Mesodermal cell (in vitro differentiated cells): ENCODE data around the gene NAMPT.
A peak's percentile ranks its signal among the peaks of the same experiment; 100 is the strongest.

Experiments used
- H3K27ac ChIP-seq: 2 replicates; pipeline ENCODE4 v1.7.0; 2013; ENCODE audit warnings: mild to moderate bottlenecking, low read depth, low read length, moderate library complexity; ENCODE audit not compliant: severe bottlenecking
- H3K36me3 ChIP-seq: 2 replicates; pipeline ENCODE4 v1.7.1; 2013; ENCODE audit warnings: mild to moderate bottlenecking, low read length, moderate library complexity; ENCODE audit not compliant: control insufficient read depth, insufficient read depth
- H3K4me1 ChIP-seq: one replicate; pipeline ENCODE4 v1.7.1; 2013; ENCODE audit warnings: mild to moderate bottlenecking, low read length; ENCODE audit not compliant: insufficient read depth, control insufficient read depth, poor library complexity, severe bottlenecking
- H3K4me3 ChIP-seq: 2 replicates; pipeline ENCODE4 v1.7.0; 2013; ENCODE audit warnings: low read length, control low read depth, mild to moderate bottlenecking; ENCODE audit not compliant: insufficient read depth, poor library complexity, severe bottlenecking; ENCODE audit errors: extremely low read depth
- H3K9me3 ChIP-seq: 2 replicates; pipeline ENCODE4 v1.7.1; 2013; ENCODE audit warnings: mild to moderate bottlenecking, low read length, moderate library complexity; ENCODE audit not compliant: control insufficient read depth
- WGBS, 2 experiments: methylation state at CpG; one replicate each; pipeline ENCODE4 v1.1.5; 2013; ENCODE audit warnings: missing lambda C conversion rate in 2 of 2; ENCODE audit not compliant: insufficient coverage in 2 of 2; 5-methylcytosine and 5-hydroxymethylcytosine counted together

NAMPT gene

GRCh38 chr7:106283831-106284713 is 711 bp downstream of the NAMPT start:
- WGBS, 2 experiments, result 0% methylated on average over 34 of the region's 72 CpGs
- H3K9me3 ChIP-seq, result no peaks in the 10 kb centered on the region
- H3K27ac ChIP-seq, result peak overlapping the region; percentile 97
- no peaks in the 10 kb centered on the region for H3K36me3 ChIP-seq
- peaks cover 5% of the 10 kb centered on the region for H3K4me1 ChIP-seq
- peak overlapping the region; percentile 69 for H3K4me3 ChIP-seq

- no peaks in the 10 kb centered on the region for H3K9me3 ChIP-seq
- H3K4me1 ChIP-seq, result peaks cover 5% of the 10 kb centered on the region
- H3K36me3 ChIP-seq, result no peaks in the 10 kb centered on the region
- no peak overlapping the region for H3K27ac ChIP-seq
- H3K4me3 ChIP-seq, result peak overlapping the region; percentile 69
- 20% methylated on average over 2 of the region's 5 CpGs; no CpG with 5 or more reads in 1 of the 2 experiments for WGBS, 2 experiments
These were observed 1.3 kb downstream of the NAMPT start for GRCh38 chr7:106283501-106283830.

- Histone ChIP-seq H3K9me3 (no peaks in the 10 kb centered on the region), H3K4me1 (peaks cover 5% of the 10 kb centered on the region), H3K27ac (no peak overlapping the region), H3K4me3 (no peak overlapping the region), H3K36me3 (no peaks in the 10 kb centered on the region)
- no CpG with 5 or more reads among the region's 3 CpGs for WGBS, 2 experiments
These were observed 1.9 kb downstream of the NAMPT start for GRCh38 chr7:106282852-106283251.

GRCh38 chr7:106282390-106282789 is 2.4 kb downstream of the NAMPT start:
- no peak overlapping the region for H3K4me3 ChIP-seq
- peaks cover 5% of the 10 kb centered on the region for H3K4me1 ChIP-seq
- WGBS, 2 experiments, result 83 to 96% methylated on average over 1 to 3 of the region's 6 CpGs
- H3K27ac ChIP-seq, result no peak overlapping the region
- H3K9me3 ChIP-seq, result no peaks in the 10 kb centered on the region
- peaks cover 2% of the 10 kb centered on the region for H3K36me3 ChIP-seq

- 94 to 100% methylated on average over 3 of the region's 5 CpGs for WGBS, 2 experiments
- peaks cover 5% of the 10 kb centered on the region for H3K4me1 ChIP-seq
- H3K27ac ChIP-seq, result no peak overlapping the region
- no peaks in the 10 kb centered on the region for H3K9me3 ChIP-seq
- H3K36me3 ChIP-seq, result peaks cover 7% of the 10 kb centered on the region
- no peak overlapping the region for H3K4me3 ChIP-seq
These were observed 3.0 kb downstream of the NAMPT start for GRCh38 chr7:106281585-106282318.

GRCh38 chr7:106281127-106281526 is 3.7 kb downstream of the NAMPT start:
- Histone ChIP-seq H3K9me3 (no peaks in the 10 kb centered on the region), H3K4me3 (no peak overlapping the region), H3K36me3 (peaks cover 12% of the 10 kb centered on the region), H3K27ac (no peak overlapping the region), H3K4me1 (peaks cover 5% of the 10 kb centered on the region)

GRCh38 chr7:106279425-106280197 is 5.2 kb downstream of the NAMPT start:
- Histone ChIP-seq H3K36me3 (peaks cover 25% of the 10 kb centered on the region), H3K27ac (no peak overlapping the region), H3K9me3 (no peaks in the 10 kb centered on the region), H3K4me1 (peaks cover 5% of the 10 kb centered on the region), H3K4me3 (no peak overlapping the region)
- 90 to 100% methylated on average over 1 to 2 of the region's 2 CpGs for WGBS, 2 experiments

- WGBS, 2 experiments, result no CpG with 5 or more reads among the region's 2 CpGs
- Histone ChIP-seq H3K27ac (no peak overlapping the region), H3K4me3 (no peak overlapping the region), H3K36me3 (peaks cover 33% of the 10 kb centered on the region), H3K4me1 (peaks cover 5% of the 10 kb centered on the region), H3K9me3 (no peaks in the 10 kb centered on the region)
These were observed 6.1 kb downstream of the NAMPT start for GRCh38 chr7:106278695-106279094.

GRCh38 chr7:106277976-106278375 is 6.8 kb downstream of the NAMPT start:
- WGBS, 2 experiments, result 71 to 100% methylated on average over 1 of the region's 1 CpG
- Histone ChIP-seq H3K4me1 (peaks cover 5% of the 10 kb centered on the region), H3K27ac (no peak overlapping the region), H3K4me3 (no peak overlapping the region), H3K36me3 (peaks cover 40% of the 10 kb centered on the region), H3K9me3 (no peaks in the 10 kb centered on the region)

- 93 to 95% methylated on average over 7 to 8 of the region's 10 CpGs for WGBS, 2 experiments
- no peak overlapping the region for H3K27ac ChIP-seq
- no peaks in the 10 kb centered on the region for H3K9me3 ChIP-seq
- H3K4me3 ChIP-seq, result no peak overlapping the region
- H3K36me3 ChIP-seq, result peaks cover 50% of the 10 kb centered on the region
- peaks cover 5% of the 10 kb centered on the region for H3K4me1 ChIP-seq
These were observed 8.3 kb downstream of the NAMPT start for GRCh38 chr7:106276513-106276912.
